ENCODE results near the gene HELQ. TPM values are rescaled to one million over a fixed set of nuclear protein-coding genes. Genes with fewer than 3 reads are reported as not detected.
"Not testable (repeated sequence)": the region's sequence is repeated elsewhere in the genome, so short reads cannot be mapped to it uniquely, and the experiment has no call there.

Gene HELQ
- total RNA-seq, 1 donor from 2014 or later: 16.9 TPM

- H3K27ac ChIP-seq: no peak overlapping the region
- peaks cover 82% of the 10 kb centered on the region for H3K36me3 ChIP-seq
Observed at GRCh38 chr4:83418211-83418610, 37.4 kb downstream of the HELQ start.

DNA sequence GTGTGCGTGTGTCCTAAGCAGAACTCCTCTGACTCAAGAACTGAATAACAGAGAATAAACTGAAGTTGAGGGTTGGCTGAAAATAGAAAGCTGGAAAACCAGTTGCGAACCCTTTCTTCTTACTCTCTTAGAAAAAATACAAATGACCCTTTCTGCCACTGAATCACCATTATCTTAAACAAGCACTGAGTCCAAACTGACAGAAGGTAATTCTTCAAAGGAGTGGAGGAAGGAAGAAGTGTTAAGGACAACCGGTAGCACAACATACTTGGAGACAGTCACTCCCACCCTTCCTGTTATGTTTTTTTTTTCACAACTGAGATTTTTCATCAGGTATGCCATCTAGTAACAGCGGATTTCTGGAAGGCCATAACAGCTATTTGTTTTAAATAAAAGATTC is 38.1 kb downstream of the HELQ start:
- Histone ChIP-seq H3K4me1 (no peaks in the 10 kb centered on the region), H3K27me3 (no peaks in the 10 kb centered on the region), H3K4me3 (no peak overlapping the region), H3K36me3 (peaks cover 81% of the 10 kb centered on the region), H3K27ac (no peak overlapping the region), H3K9me3 (no peaks in the 10 kb centered on the region)
- ATAC-seq (no peak), DNase-seq (no peak)
- intact Hi-C loops (cut with DNase I): no loop called here
- TF ChIP-seq CTCF (IDR thresholded peaks at IDR 0.05): no peak

More at GRCh38 chr4:83418211-83418610, 37.4 kb downstream of the HELQ start:
- H3K9me3 ChIP-seq: no peaks in the 10 kb centered on the region
- no peaks in the 10 kb centered on the region for H3K27me3 ChIP-seq
- no peak for TF ChIP-seq CTCF (IDR thresholded peaks at IDR 0.05)
- no peaks in the 10 kb centered on the region for H3K4me1 ChIP-seq
- intact Hi-C loops (cut with DNase I): no loop called here
- H3K4me3 ChIP-seq: no peak overlapping the region
- ATAC-seq (no peak), DNase-seq (no peak)

DNA sequence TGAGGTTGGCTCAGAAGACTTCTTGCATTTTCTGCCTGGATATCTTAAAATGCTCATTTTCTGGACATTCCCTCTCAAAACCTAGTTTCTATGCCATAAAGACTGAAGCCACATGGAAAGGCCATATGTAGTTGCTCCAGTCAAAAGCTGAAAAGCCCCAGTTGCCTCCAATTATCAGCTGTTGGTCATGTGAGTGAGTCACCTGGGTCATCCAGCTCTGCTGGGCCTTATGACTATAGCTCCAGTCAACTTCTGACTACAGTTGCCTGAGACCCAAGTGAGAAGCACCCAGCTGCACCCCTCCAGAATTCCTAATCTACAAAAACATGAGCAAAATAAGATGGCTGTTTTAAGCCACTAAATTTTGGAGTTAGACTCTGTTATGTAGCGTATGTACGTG is 41.9 kb downstream of the HELQ start:
- Histone ChIP-seq H3K4me3 (no peak overlapping the region), H3K27ac (no peak overlapping the region), H3K9me3 (no peaks in the 10 kb centered on the region), H3K27me3 (no peaks in the 10 kb centered on the region), H3K36me3 (peaks cover 60% of the 10 kb centered on the region), H3K4me1 (no peaks in the 10 kb centered on the region)
- intact Hi-C loops (cut with DNase I): no loop called here
- DNase-seq: no peak
- TF ChIP-seq CTCF (IDR thresholded peaks at IDR 0.05): no peak
- no peak for ATAC-seq

- Histone ChIP-seq H3K4me3 (no peak overlapping the region), H3K4me1 (no peaks in the 10 kb centered on the region), H3K27me3 (no peaks in the 10 kb centered on the region), H3K9me3 (no peaks in the 10 kb centered on the region), H3K36me3 (peaks cover 45% of the 10 kb centered on the region), H3K27ac (no peak overlapping the region)
- intact Hi-C loops (cut with DNase I): no loop called here
- no peak for ATAC-seq
- TF ChIP-seq CTCF (IDR thresholded peaks at IDR 0.05): no peak
- DNase-seq: no peak
Observed at GRCh38 chr4:83408908-83409307, 46.7 kb downstream of the HELQ start.

DNA sequence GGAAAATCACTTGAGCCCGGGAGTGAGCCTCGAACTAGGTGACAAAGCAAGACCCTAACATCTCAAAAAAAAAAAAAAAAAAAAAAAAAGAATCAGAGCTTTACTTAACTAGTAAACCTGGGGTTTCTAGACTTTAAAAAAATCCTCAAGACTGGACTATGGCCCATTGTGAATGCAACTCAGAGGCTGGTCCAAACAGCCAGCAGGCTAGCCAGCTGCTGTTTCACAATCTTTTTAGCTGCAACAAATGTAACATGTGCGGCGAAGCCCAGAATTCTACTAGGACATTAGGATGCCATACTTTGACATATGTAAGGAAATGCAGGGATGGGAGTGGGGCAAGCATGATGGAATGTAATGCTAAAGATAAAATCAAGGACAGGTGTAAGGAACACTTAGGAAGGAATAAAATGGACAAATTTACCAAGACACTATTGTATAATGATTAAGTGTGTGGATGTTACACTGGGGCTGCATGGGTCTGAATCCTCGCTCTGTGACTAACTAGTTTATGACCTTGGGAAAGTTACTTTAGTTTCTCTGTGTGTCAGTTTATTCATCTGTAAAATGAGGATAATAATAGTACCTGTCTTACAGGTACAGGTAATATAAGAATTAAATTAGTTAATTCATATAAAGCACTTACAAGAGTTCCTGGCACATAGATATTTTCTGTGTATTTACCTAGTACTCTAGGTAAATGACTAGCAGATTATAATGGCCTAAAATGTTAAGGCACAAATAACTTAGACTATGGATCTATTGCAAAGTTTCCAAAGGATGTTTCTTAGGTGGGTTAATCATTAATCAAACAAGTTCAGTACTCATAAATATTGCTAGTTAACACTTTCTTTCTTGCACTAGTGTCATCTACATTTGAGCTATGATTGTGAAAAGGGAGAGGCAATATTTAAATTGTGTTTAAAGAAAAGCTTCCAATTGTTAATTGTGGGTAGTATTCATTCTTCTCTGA is 49.5 kb downstream of the HELQ start:
- H3K36me3 ChIP-seq: peaks cover 33% of the 10 kb centered on the region
- DNase-seq (no peak), ATAC-seq (no peak)
- no peaks in the 10 kb centered on the region for H3K9me3 ChIP-seq
- H3K4me3 ChIP-seq: no peak overlapping the region
- no peaks in the 10 kb centered on the region for H3K27me3 ChIP-seq
- TF ChIP-seq CTCF (IDR thresholded peaks at IDR 0.05): no peak
- H3K4me1 ChIP-seq: no peaks in the 10 kb centered on the region
- H3K27ac ChIP-seq: no peak overlapping the region
- intact Hi-C loops (cut with DNase I): no loop called here

- H3K27ac ChIP-seq; H3K36me3 ChIP-seq; ATAC-seq; H3K4me1 ChIP-seq; DNase-seq; H3K27me3 ChIP-seq; H3K4me3 ChIP-seq; H3K9me3 ChIP-seq; intact Hi-C loops (cut with DNase I): not testable (repeated sequence)
Observed at GRCh38 chr4:83398158-83398557, 57.5 kb downstream of the HELQ start.

All from upper lobe of right lung (tissue), 1 donor.